Mucosa of rectum (tissue), 2 donors: ENCODE data around the gene FLCN.
"Not testable (repeated sequence)": the region's sequence is repeated elsewhere in the genome, so short reads cannot be mapped to it uniquely, and the experiment has no call there.

ENCODE experiments used
- H3K27ac ChIP-seq, 2 donors: one replicate each; pipeline ENCODE4 v1.7.0; 2013; ENCODE audit warnings: inconsistent platforms in 2 of 2, low read depth in 2 of 2, low read length in 2 of 2
- H3K27me3 ChIP-seq, 2 donors: one replicate each; pipeline ENCODE4 v1.7.0; 2013; ENCODE audit warnings: low read length in 2 of 2; ENCODE audit not compliant: control insufficient read depth in 2 of 2, insufficient read depth in 2 of 2
- H3K36me3 ChIP-seq, 2 donors: one replicate each; pipeline ENCODE4 v1.7.0; 2013; ENCODE audit warnings: low read length in 2 of 2; ENCODE audit not compliant: control insufficient read depth in 2 of 2, insufficient read depth in 2 of 2
- H3K4me1 ChIP-seq, 2 donors: one replicate each; pipeline ENCODE4 v1.7.0; 2013; ENCODE audit warnings: low read length in 2 of 2, mild to moderate bottlenecking in 1 of 2; ENCODE audit not compliant: control insufficient read depth in 2 of 2, insufficient read depth in 2 of 2
- H3K4me3 ChIP-seq, 2 donors: one replicate each; pipeline ENCODE4 v1.7.0; 2013; ENCODE audit warnings: low read length in 2 of 2
- H3K9ac ChIP-seq, 2 donors: one replicate each; pipeline ENCODE4 v1.7.0; 2013; ENCODE audit warnings: low read length in 2 of 2, low read depth in 1 of 2, mild to moderate bottlenecking in 1 of 2
- H3K9me3 ChIP-seq, 2 donors: one replicate each; pipeline ENCODE4 v1.7.0; 2013; ENCODE audit warnings: low read length in 2 of 2; ENCODE audit not compliant: control insufficient read depth in 2 of 2
- donor health status: healthy.
- donor health status: Normal muscosa, but diverticular disease.

Gene FLCN

DNA sequence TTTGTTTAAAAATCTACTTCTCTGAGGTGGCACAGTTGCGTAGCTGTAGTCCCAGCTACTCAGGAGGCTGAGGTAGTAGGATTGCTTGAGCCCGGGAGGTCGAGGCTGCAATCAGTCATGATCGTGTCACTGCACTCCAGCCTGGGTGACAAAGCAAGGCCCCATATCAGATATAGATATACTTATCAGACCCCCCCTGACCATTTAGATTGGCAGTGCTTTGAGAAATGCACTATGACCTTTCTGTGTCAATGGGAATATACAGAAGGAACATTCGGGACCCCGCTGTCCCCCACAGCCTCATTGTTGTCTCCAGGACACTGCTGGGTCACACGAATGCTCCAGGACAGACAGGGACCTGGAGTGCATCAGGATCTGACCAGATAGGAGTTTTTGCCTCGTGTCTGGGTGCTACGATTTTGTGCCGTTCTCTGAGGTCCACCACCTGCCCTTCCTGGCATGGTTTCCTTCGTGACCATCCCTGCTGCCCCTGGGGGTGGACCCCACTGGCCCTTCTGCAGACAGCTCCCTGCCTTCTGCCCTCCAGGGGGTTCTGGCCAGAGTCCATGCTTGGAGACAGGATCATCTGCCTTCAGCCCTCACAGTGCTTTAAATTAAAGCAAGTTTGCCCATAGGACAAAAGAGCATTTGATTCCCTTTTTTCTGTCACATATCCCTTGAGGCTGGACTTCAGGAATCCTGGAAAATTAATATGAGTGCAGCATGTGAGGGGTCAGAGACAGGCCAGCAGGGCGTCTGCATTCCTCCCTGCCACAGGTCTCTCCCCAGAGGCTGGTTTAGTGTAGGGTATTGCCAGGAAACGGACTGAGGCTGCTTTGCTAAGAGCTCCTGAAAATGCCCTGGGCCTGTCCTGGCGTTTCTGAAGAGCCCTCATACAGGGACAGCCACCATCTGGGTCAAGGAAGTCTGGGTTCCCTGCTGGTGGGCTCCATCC, 50.1 kb downstream of the FLCN start:
- Histone ChIP-seq H3K27me3 (no peaks in the 10 kb centered on the region), H3K4me1 (peaks cover 4 to 7% of the 10 kb centered on the region in 2 donors), H3K4me3 (no peak overlapping the region), H3K9me3 (no peaks in the 10 kb centered on the region), H3K27ac (no peak overlapping the region), H3K36me3 (peaks cover 35 to 48% of the 10 kb centered on the region in 2 donors), H3K9ac (no peak overlapping the region)

DNA sequence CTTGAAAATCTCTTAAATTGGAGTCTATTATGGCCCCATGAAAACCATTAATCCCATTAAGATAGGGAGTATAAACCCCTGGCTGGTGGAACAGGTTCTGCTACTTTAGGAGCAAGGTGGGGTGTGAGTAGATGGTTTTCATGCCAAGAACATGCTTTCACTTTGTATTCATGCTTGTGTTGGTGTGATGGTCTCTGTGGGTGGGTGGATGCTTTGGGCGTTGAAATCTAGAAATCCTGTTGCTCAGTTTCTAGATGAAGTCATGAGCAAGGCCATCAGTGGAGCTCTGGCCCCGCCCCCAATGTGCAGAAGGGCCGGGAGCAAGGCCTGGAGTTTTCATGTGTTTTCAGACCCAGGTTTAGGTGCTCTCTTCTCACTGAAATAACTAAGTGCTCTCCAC, 50.9 kb downstream of the FLCN start:
- Histone ChIP-seq H3K27me3 (no peaks in the 10 kb centered on the region), H3K4me1 (peaks cover 4 to 7% of the 10 kb centered on the region in 2 donors), H3K4me3 (no peak overlapping the region), H3K27ac (no peak overlapping the region), H3K9ac (no peak overlapping the region), H3K36me3 (peaks cover 37 to 52% of the 10 kb centered on the region in 2 donors), H3K9me3 (no peaks in the 10 kb centered on the region)

DNA sequence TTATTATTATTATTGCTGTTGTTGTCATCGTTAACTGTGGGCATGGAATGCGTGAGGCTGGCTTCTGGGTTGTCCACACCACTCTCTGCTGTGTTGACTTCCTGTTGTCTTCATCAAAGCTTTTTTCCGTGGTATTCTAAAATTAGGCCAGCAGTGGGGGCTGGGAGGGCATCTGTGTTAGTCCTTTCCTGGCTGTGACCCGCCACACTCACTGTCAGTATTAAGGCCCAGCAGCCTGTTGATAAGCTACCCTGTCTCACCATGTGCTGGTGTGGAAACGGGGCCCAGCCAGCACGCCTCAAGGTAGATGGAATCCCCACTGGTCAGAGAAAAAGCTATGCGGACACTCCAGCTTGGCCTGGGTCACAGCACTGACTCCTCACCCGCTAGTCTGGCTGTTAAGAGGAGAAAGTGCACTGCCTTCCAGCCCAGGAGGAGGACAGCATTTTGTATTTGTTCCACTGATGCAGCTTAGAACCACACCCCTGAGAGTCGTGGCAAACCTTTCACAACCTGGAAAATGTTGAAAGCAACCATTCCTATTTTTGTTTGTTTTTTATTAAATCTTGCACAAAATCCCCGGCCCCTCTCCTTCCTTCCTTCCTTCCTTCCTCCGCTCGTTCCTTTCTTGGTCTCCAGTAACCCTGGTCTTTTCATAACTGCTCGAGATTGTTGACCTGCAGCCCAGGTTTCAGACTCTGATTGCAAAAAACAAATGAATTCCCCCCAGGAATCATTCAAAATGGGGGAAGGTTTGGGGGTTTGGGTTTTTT, 51.8 kb downstream of the FLCN start:
- not testable (repeated sequence) for H3K4me1 ChIP-seq, H3K27me3 ChIP-seq, H3K27ac ChIP-seq, H3K9ac ChIP-seq, H3K4me3 ChIP-seq, H3K9me3 ChIP-seq
- peaks cover 46 to 59% of the 10 kb centered on the region in 2 donors for H3K36me3 ChIP-seq

DNA sequence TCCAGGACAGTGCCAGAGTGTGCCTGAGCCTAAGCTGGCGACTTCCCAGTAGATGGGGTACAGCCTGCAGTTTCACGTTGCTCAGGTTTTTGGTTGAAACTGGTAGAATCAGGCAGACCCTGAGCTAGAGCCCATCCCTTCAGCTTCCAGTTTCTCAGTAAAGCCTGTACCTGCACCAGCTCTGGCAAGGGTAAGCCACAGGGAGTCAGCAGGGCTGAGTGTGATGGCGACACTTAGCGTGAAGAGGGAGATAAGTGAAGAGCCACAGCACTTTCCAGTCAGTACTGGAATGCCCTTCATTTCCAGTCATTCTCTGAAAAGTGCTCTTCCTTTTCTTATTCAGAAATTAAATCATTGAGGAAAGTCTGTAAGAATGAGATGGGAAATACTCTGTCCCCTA, 53.2 kb downstream of the FLCN start:
- H3K4me3 ChIP-seq = no peak overlapping the region
- peaks cover 54 to 69% of the 10 kb centered on the region in 2 donors for H3K36me3 ChIP-seq
- H3K9me3 ChIP-seq = no peaks in the 10 kb centered on the region
- no peak overlapping the region for H3K9ac ChIP-seq
- H3K27me3 ChIP-seq = no peaks in the 10 kb centered on the region
- peaks cover 4 to 7% of the 10 kb centered on the region in 2 donors for H3K4me1 ChIP-seq
- no peak overlapping the region for H3K27ac ChIP-seq

DNA sequence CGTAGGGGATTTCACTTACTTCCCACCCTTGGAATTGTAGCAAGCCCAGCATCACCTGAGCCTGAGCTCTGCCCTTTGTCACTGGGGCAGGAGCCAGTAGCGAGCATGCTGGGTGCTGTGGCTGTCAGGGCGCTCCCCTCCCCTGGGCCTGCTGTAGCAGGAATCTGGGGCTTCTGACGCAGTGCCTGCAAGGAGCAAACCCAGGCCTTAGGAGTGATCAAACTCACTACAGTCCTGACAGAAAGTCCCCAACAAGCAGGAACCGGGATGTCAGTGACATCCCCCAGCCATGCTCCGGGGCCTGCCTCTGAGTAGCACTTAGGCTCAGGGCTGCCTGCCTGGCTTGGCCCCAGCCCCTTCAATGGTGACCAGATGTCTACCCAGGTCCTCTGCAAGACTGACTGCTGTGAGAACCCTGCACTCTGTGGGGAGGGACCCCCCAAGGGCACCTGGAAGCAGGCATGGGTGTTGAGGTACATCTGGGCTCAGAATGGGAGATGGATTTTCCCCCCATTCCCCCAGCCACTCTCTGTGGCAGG, 54.3 kb downstream of the FLCN start:
- peaks cover 4 to 7% of the 10 kb centered on the region in 2 donors for H3K4me1 ChIP-seq
- no peaks in the 10 kb centered on the region for H3K9me3 ChIP-seq
- peak overlapping the region in 1 of 2 donors; percentile 32 for H3K27ac ChIP-seq
- H3K9ac ChIP-seq = no peak overlapping the region
- peaks cover 58 to 67% of the 10 kb centered on the region in 2 donors for H3K36me3 ChIP-seq
- H3K4me3 ChIP-seq = no peak overlapping the region
- no peaks in the 10 kb centered on the region for H3K27me3 ChIP-seq

DNA sequence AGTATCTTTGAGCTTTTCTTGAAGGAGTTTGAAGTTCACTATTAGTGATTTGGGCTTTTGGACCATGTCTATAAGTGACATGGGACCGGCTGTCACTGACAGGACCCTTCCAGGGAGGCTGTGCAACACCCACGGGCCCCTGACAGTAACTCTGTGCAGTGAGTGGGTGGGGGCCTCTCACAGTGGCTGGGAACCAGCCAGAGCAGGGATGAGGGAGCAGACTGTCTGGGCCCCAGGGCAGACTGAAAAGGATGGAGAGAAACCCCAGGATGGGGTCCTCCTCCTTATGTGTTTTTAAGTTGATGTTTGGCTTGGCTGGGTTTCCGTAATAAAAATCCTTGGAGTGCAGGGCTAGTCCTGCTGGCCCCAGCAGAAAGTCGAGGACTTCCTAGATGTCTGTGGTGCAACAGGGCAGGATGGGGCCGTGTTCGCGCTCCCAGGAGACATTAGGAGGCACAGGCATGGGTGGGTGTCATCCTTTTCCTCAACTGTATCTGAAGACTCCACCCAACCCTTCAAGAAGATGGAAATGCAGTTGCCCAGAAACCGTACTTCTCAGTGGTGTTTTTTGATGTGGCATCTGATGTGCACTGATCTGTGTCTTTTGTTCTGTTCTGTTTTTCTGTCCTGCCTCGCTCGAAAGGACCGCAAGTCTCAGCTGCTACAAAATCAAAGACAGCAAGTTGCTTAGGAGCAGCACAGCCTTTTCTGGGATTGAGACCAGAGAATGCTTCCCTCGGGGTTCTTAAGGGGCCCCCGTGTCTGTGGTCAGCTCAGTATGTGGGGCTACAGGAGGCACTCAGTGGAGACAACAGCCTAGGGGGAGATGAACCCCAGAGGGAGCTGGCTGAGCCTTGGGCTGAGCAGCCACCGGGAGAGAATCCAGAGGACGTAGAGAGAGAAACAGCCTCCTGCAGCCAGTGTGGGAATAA, 55.0 kb downstream of the FLCN start:
- Histone ChIP-seq H3K4me1 (peaks cover 4 to 7% of the 10 kb centered on the region in 2 donors), H3K36me3 (peaks cover 60 to 67% of the 10 kb centered on the region in 2 donors), H3K27me3 (no peaks in the 10 kb centered on the region), H3K4me3 (no peak overlapping the region), H3K9ac (no peak overlapping the region), H3K27ac (peak overlapping the region in 1 of 2 donors; percentile 32), H3K9me3 (no peaks in the 10 kb centered on the region)

DNA sequence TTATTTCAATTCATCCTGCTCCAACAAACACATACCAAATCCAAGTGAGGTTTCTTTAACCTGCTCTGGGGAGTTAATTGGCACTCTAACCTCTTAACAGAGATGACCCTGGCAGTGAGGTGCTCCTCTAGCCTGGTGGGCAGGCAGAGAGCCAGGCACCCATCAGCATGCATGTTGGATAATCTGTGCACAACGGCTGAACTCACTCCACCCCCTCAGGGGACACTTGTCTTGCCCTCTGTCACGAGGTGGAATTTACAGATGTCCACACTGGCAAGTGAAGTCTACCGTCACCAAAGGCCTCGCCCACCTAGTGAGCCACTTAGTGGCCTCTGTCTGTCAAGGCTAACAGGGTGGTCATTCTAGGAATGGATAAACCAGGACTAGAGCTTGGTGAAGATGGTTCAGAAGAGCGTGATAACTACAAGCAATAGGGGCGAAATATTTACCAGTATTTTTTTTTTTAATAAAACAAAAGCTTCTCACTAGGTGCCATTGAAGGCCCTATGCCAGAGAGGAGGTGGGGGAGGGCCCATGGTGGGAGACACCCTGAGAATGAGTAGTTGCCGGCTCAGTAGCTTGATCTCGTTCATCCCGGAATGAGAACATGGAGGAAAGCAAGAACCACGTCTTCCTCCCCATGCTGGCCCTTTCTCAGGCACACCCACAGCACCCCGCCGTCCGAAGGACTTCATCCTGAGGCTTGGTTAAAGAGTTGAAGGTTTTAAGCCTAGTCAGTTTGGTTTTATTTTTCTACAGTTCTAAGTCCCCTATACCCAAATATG, 56.0 kb downstream of the FLCN start:
- Histone ChIP-seq H3K9ac (no peak overlapping the region), H3K9me3 (no peaks in the 10 kb centered on the region), H3K27ac (no peak overlapping the region), H3K27me3 (no peaks in the 10 kb centered on the region), H3K36me3 (peaks cover 62 to 72% of the 10 kb centered on the region in 2 donors), H3K4me3 (no peak overlapping the region), H3K4me1 (peaks cover under 1 to 2% of the 10 kb centered on the region in 2 donors)

DNA sequence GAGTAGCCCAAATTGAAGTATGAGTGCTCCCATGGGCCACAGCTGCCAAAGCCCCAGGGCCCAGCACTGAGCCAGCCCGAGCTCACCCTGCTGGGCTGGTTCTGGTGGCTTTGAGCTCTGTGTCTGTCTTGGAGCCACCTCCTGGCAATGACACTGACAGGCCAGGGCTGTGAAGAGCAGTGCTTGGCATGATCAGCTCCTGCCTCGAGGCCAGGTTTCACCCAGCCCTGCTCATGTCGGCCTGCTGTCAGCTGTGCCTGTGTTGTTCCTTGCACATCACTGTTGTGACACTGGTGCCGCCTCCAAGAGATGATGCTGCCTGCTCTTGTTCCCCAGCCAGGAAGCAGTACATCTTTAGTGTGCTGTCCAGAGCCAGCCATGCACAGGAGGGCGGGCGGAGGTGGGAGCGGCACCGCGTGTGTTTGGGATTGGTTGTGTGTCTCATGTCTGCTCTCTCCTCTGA, 56.8 kb downstream of the FLCN start:
- H3K9me3 ChIP-seq = no peaks in the 10 kb centered on the region
- H3K4me3 ChIP-seq = no peak overlapping the region
- H3K27me3 ChIP-seq = no peaks in the 10 kb centered on the region
- H3K4me1 ChIP-seq = no peaks in the 10 kb centered on the region
- H3K36me3 ChIP-seq = peaks cover 69 to 80% of the 10 kb centered on the region in 2 donors
- no peak overlapping the region for H3K9ac ChIP-seq
- peak overlapping the region; percentile 13 to 70 for H3K27ac ChIP-seq

DNA sequence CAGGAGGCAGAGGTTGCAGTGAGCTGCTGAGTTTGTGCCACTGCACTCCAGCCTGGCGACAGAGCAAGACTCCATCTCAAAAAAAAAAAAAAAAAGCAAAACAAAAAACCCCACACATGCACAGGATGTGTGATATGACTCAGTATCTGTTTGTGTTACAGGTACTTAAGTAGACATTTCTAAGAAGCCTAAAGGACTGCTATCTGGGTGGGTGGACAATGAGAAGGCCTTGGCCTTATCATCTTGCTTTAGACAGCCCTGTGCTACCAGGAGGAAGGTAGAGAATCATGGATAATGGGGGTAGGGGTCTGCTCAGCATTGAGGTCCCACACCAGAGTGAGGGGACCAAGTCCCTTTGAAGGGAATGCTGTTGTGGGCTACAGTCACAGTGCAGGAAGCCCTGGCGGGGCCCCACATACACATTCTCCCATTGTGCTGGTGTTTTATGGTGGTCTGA, 57.6 kb downstream of the FLCN start:
- H3K36me3 ChIP-seq = peaks cover 74 to 83% of the 10 kb centered on the region in 2 donors

More for the DNA sequence above, 57.6 kb downstream of the FLCN start:
- Histone ChIP-seq H3K4me1 (no peaks in the 10 kb centered on the region), H3K4me3 (no peak overlapping the region), H3K9ac (no peak overlapping the region), H3K27ac (peak overlapping the region; percentile 13 to 70), H3K9me3 (no peaks in the 10 kb centered on the region), H3K27me3 (no peaks in the 10 kb centered on the region)
